GM11168 (cell line): ENCODE results near the gene TNFAIP3.
"Not testable (repeated sequence)": the region's sequence is repeated elsewhere in the genome, so short reads cannot be mapped to it uniquely, and the experiment has no call there.

Experiments used
- in situ Hi-C: fragments of 300-500 bp; cut with MboI; formaldehyde crosslinking; loops from one replicate; pipeline ENCODE4 v1.12.0; 2022; ENCODE audit warnings: low sequenced_read_pairs; ENCODE audit not compliant: unreplicated experiment

Gene TNFAIP3

DNA sequence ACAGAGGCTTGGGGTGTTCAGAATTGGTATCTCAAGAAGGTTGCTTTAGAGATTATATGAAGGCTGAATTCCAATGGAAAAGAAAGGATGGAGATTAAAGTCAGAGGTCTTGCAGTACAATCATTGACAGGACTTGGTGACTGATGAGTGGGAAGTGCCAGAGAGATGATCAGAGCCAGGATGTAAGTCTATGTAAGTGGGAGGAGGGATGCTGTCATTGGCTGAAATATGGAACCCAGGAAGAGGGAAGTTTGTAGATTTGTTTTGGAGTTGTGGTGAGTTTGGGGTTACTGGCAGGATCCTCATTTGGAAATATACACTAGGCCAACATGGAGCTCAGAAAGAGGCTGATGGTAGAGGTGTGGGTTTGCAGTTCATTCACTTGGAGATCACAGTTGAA, 23.8 kb upstream of the TNFAIP3 start:
- in situ Hi-C loops = no loop called here

DNA sequence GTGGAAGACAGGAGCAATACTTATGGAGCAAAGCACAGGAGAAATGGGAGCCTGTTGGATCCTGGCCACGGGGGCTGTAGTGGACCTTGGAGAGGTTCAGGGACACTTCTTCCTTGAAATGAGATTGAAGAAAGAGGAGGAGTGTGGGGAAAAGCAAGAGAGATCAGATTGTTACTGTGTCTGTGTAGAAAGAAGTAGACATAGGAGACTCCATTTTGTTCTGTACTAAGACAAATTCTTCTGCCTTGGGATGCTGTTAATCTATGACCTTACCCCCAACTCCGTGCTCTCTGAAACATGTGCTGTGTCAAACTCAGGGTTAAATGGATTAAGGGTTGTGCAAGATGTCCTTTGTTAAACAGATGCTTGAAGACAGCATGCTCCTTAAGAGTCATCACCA, 22.7 kb upstream of the TNFAIP3 start:
- in situ Hi-C loops = not testable (repeated sequence)

GRCh38 chr6:137844773-137845172, 22.3 kb upstream of the TNFAIP3 start:
- in situ Hi-C loops = not testable (repeated sequence)

- in situ Hi-C loops = no loop called here
These were observed 21.6 kb upstream of the TNFAIP3 start for GRCh38 chr6:137845460-137845859.

- in situ Hi-C loops = no loop called here
These were observed 20.8 kb upstream of the TNFAIP3 start for GRCh38 chr6:137846274-137846673.

GRCh38 chr6:137846772-137847313, 20.2 kb upstream of the TNFAIP3 start:
- in situ Hi-C loops = no loop called here

DNA sequence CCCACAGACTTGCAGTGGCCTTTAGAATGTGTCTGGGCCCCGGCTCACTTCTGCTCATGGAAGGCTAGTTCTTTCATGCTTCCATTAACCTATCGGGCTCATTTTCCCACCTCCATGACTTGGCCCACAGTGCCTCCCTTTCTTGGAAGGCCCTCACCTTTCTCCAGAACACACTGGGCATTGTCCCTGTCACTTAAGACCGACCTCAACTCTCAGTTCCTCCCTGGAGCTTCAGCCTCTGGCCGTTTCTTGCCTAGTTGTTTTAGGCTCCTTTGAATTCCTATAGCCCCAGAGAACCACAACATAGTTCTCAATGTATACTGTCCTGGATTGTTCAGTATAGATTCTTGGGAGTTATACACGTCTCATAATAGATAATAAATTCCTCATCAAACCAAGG, 19.3 kb upstream of the TNFAIP3 start:
- in situ Hi-C loops = no loop called here

DNA sequence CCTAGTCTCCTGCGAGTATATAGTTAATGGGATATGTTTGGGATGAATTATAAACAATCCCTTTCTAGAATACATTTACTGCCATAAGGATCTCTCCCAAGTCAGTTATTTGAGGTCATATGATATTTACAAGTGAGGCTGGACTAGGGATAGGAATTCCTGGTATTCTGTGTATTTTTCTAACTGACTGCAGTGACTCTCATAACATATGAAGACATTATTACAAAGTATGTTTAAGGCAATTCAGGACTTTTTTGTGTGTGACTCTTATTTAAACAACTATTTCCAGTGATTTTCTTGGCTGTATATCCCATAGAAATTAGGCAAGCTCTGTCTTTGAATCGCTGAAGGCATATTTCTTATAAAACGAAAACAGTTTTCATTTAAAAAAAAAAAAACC, 18.4 kb upstream of the TNFAIP3 start:
- in situ Hi-C loops = no loop called here

GRCh38 chr6:137849181-137849980, 17.7 kb upstream of the TNFAIP3 start:
- in situ Hi-C loops = no loop called here

GRCh38 chr6:137849981-137850714, 16.9 kb upstream of the TNFAIP3 start:
- in situ Hi-C loops = no loop called here

GRCh38 chr6:137850816-137851602, 16.1 kb upstream of the TNFAIP3 start:
- in situ Hi-C loops = no loop called here

DNA sequence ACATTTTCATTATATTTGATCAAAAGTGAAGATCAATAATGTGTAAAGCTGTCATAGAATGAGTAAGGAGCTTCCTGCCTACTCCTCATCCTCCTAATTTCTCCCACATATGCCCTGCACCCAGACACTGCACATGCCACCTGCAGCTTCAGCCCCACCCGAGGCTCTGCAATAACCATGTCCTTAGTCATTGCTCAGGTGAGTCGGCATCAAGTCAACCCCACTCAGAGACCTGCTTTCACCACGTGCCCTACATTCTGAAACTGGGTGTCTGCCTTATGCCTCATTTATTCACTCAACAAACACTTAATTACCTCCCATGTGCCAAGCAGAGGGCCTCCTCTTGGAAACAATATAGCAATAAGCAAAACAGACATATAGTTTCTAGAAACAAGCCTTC, 15.4 kb upstream of the TNFAIP3 start:
- in situ Hi-C loops = no loop called here

GRCh38 chr6:137852346-137852745, 14.7 kb upstream of the TNFAIP3 start:
- in situ Hi-C loops = no loop called here

DNA sequence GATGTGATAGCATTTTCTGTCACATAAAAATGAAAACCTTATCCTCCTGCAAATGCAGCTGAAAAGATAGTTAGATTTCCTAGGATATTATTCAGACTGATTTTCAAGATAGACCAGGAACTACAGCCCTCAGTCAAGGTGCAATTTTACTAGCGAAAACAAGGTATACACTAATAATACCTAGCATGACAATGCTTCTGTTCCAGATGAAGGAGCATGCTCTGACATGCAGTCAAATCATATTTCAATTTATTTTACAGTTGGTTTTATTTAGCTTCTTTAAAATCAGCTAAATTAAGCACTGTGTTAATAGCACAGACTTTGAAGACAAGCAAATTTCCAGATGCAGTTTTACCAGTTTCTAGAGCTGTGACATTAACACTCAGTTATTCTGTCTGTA, 14.2 kb upstream of the TNFAIP3 start:
- in situ Hi-C loops = no loop called here

- in situ Hi-C loops = no loop called here
These were observed 13.4 kb upstream of the TNFAIP3 start for GRCh38 chr6:137853569-137854213.

DNA sequence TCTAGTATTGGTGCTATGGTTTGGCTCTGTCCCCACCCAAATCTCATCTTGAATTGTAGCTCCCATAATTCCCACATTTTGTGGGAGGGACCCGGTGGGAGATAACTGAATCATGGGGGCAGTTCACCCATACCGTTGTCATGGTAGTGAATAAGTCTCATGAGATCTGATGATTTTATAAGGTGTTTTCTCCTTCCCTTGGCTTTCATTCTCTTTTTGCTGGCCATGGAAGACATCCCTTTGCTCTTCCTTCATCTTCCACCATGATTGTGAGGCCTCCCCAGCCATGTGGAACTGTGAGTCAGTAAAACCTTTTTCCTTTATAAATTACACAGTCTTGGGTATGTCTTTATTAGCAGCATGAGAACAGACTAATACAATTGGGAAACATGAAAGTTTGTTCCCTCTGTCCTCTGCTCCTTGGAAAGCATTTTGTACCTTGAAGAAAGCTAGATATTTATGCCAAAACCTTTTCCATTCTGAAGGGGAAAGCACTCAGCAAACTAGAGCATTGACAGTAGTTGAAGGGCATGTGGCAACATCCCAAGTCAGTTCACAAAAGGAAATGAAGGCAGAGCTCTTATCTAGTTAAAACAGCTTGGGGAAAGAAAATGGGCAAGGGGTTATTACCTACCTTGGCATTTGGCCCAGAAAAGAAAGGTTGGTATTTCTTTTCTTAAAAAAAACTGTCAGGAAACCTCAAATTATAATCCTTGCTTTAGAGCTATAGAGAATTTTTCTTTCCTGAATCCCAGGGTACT, 10.7 kb upstream of the TNFAIP3 start:
- in situ Hi-C loops = no loop called here

DNA sequence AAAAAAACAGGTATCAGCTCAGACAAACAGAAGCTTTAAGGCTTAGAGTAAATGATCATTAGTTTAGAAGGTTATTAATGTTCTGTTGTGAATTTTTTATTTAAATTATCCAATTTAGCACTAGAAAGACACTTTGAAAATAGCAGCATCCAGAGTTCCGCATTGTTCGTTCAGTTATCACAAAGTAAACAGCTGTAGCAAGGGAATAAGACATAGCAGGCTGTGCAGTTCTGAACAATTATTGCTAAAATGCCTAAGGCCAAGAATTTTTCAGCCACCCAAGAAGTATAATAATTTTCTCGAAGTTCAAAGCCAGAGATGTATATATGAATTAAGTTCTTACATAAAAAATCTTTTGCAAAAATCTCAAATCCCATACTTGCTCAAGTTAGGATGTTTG, 8.0 kb upstream of the TNFAIP3 start:
- in situ Hi-C loops = no loop called here

DNA sequence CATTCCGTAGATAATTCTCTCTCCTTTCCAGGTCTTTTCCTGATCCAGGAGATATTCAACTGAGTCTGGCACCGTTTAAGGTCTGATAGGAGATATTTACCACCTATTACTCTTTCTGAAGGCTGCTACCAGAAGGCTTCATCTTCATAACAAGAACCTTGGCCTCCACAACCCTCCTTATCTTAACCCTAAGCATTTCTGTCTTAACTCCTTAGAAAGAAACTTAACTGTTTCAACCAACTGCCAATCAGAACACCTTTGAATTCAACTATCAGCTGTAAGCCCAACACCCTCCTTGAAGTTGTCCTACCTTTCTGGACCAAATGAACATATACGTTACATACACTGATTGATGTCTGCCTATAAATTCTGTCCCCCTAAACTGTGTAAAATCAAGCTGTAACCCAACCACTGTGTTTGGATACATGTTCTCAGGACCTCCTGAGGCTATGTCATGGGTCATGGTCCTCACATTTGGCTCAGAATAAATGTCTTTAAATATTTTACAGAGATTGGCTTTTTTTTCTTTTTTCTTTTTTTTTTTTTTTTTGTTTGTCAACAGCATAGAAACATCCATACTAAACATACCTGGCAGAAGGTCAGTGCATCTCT, 6.6 kb upstream of the TNFAIP3 start:
- in situ Hi-C loops = no loop called here
